GM18511 (cell line): Measurements from ENCODE around the gene KLHL21.
A peak's percentile ranks its signal among the peaks of the same experiment; 100 is the strongest.

Experiments
- ATAC-seq: cut with Tn5 transposase; IDR thresholded peaks from one replicate; pipeline ENCODE4 v1.9.1; 2021; ENCODE audit warnings: mild to moderate bottlenecking, moderate library complexity; ENCODE audit not compliant: unreplicated experiment

Gene KLHL21

DNA sequence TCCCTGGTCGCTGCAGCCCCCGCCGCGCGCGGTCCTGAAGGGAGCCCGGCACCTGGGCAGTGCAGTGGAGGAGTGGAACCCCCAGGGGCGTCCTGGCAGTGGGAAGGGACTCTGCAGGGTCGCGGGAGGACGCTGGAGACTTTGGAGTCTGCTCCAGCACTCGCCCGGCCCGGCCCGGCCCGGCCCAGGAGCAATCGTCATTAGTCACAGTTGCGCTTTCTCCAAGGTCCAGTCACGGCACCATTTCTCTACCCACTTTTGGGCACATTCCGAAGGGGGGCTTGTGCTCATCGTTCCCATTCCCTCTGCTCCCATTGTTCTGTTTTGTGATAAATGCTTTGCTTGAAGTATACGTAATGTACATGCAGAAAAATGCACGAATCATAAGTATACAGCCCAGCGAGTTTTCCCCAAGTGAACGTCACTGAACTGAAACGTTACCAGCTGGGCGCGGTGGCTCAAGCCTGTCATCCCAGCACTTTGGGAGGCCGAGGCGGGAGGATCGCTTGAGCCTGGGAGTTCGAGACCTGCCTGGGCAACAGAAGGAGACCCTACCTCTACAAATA is 23.0 kb upstream of the KLHL21 start:
- no peak for ATAC-seq

DNA sequence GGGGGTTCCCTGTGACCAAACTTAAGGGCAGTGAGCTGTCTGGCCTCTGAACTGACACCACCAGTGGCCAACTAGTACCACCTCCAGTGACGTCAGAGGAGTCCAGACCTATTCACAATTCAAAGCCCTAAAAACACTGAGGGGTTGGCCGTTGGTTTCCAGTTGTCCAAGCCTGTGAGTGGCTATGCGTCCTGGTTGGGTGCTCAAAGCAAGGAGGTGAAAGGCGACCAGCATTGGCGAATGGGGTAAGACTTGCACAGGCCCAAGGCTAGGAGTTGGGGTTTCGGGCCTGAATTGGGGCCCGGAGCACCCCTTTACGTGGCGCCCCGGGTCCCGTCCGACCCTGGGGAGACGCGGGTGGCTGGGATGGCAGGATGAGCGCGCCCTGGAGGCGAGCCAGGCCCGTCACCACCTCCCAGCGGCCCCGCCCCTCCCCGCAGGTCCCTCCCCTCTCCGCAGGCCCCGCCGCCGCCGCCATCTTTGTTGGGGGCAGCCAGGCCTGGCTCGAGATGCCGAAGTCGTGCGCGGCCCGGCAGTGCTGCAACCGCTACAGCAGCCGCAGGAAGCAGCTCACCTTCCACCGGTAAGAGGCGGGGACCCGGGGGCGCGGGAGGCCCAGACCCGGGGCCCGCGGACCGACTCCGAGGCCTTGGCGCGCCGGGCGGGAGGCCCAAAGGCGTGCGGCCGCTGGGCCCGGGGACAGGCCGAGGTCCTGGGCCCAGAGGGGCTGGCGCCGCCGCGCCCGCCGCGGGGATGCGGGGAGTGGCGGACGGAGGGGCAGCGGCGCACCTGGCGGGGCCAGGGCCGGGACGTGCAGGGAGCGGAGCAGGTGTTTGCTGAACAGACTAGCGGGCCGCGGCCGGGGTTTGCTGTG is 22.3 kb upstream of the KLHL21 start, which contains the start of gene THAP3:
Gene THAP3, plus strand, starts transcription at position 159 of the 874 bp plus-strand sequence. Its CDS starts 351 bp downstream, at position 510.
- peak; percentile 84 for ATAC-seq

DNA sequence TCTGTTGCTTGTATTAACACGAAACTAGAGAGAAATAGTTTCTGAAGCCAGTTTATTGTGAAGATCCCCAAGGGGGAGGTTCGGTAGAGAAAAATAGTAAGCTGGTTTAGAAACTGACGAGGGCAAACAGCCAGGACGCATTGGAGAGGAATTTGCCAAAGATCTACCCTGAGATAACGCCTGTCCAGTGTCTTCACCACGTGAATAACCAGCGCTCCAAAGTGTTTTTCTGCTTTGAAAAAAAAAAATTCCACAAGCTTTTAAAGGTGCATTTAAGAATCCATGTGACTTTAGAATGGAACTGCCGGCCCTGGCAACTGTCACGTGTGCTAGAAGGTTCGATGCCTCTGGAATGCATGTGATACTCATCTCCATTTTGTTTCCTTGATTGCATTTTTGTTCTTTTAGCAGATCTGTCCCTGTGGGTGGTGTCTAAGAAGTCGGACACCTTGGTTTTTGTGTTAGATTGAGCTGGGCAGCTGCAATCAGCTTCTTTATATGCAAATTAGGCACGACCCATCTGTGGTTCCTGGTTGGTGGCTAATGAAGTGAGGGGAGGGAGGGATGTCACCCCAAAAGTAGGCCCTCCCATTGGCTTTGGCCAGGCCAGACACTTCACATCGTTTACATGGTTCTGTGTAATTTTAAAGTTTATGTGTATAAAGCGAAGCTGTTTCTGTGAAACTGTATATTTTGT is 20.7 kb upstream of the KLHL21 start:
- no peak for ATAC-seq

DNA sequence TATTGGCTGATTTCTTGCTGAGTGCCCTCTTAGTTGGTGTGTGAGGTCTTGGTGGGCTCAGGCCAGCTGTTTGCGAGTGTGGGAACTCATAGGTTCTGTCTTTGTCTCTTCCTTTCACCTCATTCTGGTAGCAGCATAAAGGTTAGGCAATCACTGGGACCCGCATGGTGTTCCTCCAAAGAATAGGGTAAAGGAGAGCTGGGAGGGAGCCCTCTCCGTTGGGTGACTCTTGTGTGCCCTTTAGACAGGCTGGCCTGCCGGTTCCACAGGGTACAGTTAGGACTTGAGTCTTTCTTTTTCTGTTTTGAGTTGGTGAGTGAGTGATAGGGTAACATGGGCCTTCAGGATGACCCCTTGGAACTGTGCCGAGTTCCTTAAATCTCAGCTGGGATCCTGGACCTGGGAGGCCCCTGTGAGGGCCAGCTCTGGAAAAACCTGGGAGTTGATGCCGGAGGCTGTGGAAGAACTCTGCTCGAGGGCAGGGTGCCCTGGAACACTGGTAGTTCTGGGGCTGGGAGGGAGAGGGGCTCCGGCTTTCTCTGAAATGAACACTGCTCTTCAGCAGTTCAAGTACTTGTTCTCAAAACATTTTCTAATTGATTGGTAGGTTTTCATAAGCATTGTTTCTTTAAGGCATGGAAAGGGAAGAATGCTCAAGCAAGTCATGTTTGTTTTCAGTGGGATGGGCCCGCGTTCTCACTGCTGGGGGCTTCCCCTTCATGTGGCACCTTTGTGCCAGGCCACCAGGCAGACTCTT is 19.9 kb upstream of the KLHL21 start:
- ATAC-seq = no peak

DNA sequence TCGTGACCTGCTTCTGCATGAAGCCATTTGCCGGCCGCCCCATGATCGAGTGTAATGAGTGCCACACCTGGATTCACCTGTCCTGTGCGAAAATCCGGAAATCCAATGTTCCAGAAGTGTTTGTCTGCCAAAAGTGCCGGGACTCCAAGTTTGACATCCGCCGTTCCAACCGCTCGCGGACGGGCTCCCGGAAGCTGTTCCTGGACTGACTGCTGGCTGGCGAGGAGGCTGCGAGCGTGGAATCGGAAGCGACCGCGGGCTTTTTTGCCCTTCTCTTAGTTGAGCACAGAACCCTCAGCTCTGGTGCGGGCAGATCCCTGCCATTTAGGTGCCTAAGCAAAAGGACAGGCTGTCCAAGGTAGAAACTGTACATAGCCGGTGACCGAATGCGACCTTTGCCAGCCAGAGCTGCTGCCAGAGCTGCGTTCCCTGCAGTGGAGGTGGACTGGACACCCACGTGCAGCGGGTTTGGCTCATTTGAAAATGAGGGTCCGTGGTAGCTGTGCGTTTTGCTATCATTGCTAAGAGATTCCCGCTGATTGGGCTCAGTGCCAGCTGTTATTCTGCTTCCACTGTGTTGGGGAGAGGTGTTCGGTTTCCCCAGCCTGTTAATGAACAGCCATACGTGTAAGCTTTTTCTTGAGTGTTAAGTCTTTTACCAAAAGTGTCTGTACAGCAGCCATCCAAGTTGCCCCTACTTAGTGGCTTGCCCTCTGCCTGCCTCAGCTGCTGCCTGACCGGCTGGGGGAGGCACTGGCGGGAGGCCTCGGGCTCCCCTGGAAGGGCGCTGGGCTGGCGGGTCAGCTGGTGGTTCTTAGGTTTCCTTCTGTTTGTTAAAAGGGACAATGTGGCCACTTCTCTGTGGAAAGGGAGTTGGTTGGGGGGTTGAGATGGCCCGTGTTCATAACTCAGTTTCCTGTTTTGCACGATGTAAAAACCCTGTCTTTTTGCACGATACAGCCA is 19.0 kb upstream of the KLHL21 start:
- ATAC-seq = no peak

DNA sequence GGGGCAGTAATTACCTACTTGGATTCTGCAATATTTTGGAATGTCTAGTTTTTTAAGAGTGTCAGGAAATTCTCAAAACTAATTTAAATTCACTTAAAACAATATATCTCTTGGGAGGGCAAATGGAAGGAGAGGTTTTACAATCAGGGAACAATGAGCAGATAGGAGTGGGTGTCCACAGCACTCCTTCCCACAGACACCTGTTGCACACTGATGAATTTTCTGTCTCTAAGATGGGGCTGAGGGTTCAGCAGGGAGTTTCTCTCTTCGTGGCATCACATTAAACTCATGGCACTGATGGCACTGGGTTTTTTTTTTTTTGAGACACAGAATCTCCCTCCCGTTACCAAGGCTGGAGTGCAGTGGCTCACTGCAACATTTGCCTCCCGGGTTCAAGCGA is 16.4 kb upstream of the KLHL21 start:
- no peak for ATAC-seq

- ATAC-seq = no peak
These were observed 12.5 kb upstream of the KLHL21 start for GRCh38 chr1:6614929-6615785.

- no peak for ATAC-seq
These were observed 11.6 kb upstream of the KLHL21 start for GRCh38 chr1:6614019-6614928.

DNA sequence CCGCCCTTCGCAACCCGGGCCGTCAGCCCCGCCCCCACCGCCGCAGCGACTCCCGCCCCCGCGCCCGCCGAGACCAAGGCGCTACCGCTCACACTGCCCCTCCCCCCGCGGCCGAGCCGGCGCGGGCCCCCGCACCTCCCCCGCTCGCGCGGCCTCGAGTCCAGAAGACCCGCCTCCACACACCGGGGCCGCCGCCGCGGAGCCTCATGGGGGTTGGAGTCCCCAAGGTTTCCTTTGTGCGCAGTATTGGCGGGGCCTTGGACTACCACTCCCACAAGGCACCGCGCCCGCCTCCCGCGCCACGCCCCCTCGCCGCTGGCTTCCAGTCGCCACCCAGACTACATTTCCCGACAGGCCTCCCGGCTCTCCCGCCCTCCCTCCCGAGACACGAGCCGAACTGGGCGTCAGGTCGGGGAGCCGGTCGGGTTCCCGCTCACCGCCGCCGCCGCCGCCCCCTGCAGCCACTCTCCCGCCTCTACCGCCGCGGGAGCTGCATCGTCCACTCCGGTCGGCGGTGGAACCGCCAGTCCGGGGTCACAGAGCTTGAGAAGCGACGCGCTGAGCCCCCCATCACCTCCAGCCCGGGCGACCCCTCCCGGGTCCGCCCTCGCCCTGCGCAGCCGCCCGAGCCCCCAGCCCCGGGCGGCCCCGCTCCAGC is 10.8 kb upstream of the KLHL21 start, which contains the start of gene PHF13:
Gene PHF13, plus strand, starts transcription at position 371 of the 658 bp plus-strand sequence. CDS start 336 bp downstream, outside the sequence.
- ATAC-seq = peak; percentile 90

- ATAC-seq = peak; percentile 43
These were observed 10.1 kb upstream of the KLHL21 start for GRCh38 chr1:6612641-6613360.

DNA sequence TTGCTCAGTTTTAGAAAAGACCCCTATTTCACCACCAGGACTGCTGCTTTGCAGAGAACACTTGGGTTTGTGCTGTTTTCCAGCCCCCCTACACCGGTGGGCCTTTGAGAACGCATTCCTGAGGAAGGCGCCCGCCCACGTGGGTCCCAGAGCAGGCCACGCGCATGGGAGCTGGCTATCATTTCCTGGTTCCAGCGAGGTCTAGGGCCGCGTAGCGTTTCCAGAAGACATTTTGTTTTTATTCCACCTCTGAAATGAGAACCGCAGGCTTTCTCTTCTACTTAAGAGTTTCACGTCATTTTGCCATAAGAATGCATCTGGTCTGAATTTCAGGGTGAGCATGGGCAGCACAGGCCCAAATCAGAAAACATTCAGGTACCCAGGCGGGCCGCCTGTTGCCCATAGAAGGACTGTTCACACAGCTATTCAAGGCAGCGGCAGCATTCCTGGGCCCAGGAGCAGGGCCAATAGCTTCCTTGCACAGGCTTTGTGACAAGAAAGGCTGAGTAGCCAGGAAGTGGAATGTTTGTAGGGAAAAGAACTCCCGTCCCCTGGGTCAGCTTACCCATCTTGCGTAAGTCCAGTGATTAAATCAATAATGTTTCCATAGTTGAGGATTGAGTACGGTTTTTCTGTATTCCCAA is 1.4 kb upstream of the KLHL21 start:
- no peak for ATAC-seq

DNA sequence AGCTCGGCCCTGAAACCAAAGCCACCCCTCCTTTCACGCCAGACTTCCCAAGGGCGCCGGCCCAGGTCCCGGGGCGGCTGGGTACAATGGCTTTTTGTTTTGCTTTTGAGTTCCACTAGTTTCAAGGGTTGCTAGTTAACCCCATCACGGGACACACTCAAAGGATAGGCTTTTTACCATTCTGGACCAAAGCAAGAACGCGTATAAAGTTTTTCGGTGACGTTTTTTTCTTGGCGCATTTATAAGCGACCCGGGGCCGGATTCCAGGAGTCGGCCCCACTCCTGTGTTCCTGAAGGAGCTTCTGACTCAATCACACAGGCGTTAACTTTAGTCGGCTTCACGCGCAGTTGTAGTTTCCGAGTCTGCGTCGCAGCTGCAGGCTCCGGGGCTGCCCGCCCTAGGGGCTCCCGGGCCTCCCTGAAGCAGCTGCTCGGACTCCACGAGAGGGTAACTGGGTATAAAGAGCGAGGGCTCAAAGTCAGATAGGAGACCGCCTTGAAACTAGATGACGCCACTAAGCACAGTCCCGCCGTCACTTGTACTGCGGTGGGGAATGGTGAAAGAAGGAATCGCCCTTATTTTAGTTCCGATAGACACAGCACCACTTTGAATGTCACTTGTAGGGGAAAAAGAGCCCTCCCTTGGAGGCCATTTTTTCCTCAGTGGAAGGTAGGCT is 707 bp upstream of the KLHL21 start:
- peak; percentile 36 for ATAC-seq

DNA sequence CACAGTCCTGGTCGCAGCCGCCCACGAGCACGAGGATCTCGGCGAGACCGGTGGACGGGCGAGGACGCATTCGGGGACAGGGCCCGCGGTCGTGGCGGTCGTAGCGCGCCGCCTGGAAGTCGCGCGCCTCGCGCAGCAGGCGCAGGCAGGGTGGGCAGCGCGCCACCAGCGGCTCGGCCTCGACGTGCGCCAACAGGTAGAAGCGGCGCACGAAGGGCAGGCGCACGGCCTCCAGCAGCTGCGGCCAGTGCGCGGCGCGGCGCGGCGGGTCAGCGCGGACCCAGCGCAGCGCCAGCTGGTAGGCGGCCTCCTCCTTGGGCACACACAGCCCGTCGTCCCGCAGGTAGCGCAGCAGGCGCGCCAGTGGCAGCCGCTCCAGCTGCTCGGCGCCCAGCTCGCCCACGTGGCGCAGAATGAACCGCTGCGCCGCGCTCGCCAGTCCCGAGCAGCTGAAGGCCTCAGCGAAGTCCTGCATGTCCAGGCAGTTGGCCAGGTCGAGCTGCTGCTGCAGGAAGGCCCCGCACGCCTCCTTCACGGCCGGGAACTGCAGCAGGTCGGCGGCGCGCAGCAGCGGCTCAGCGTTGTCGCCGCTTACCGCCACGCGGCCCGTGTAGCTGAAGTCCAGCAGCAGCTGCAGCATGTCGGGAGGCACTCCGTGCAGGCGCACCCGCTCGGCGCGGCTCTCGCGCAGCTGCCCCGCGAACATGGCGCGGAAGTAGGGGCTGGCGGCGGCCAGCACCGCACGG is 573 bp downstream of the KLHL21 start:
- ATAC-seq = peak; percentile 37

DNA sequence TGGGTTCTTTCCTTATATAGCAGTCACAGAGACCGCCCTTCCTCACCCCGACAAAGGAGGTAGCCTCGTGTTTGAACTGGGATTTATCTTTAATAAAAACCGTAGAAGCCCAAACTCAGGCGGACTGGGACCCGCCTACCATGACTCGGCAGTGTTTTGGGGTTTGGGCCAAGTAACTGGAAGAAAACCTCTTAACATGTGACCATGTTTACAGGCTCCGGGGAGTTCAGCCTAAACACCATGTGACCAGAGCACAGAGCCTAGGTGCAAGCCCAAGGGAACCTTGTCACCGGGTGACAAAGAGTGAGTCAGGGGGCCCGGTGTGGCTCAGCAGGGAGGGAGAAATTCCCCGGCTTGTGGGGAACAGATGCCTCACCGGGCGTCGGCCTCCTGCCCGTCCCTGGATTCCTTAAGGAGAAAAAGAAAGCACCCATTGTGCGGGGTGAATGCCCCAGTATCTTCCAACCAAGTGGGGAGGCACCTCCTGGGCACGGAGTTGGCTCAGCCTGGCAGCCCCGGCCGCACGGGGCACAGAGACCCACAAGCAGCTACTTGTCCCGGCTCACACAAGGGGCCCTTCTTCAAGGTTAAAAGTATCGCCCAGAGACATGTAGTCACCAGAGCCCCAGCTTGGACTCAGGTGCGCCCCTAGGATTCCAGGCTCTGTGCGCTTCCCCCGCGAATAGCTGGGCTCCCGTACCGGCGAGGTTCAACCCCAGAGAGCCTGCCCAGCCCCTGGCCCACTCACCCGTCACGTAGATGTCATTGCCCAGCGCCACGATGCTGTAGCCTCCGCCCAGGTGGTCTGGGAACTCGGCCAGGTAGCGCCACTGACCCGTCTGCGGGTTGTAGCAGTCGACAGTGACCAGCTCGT is 1.4 kb downstream of the KLHL21 start:
- ATAC-seq = no peak
